VCaP (cell line): ENCODE measurements around the gene CYP2D6.
A peak's percentile ranks its signal among the peaks of the same experiment; 100 is the strongest.

ENCODE experiments used
- H3K27ac ChIP-seq: fragments of 450-650 bp; 2 replicates; pipeline ENCODE4 v1.5.1; 2017
- CTCF ChIP-seq: fragments of 450-650 bp; conservative IDR thresholded peaks from 2 replicates; pipeline ENCODE4 v1.5.1; 2017; ENCODE audit warnings: mild to moderate bottlenecking, moderate library complexity

CYP2D6 gene

GRCh38 chr22:42090596-42091454 lies 39.8 kb downstream of the CYP2D6 start, which contains the start of gene NDUFA6:
Gene NDUFA6, minus strand, starts transcription at chr22:42090772. Its CDS starts 28 bp downstream, at chr22:42090744.
- TF ChIP-seq CTCF: peak; percentile 94
- peak within 1 kb of the TSS; percentile 95 for H3K27ac ChIP-seq

DNA sequence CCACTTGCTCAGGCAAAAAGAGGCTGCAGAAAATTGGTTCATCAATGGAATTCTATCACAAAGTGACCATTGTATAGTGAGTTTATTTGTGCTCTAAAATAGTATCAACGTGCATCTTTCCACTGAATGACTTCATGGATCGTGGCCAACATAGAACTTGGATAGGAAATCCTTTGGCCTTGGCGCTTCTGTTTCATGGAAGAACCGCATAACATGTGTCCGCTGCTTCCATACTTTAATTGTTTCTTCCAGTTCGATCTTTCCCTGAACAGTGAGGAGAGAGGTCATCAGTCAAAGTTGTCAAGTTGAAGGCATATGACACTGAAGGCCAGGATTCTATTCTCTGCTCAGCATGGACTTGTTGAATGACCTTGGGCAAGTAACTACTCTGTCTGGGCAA lies 44.6 kb downstream of the CYP2D6 start:
- no peak for TF ChIP-seq CTCF

GRCh38 chr22:42084874-42085273 lies 45.7 kb downstream of the CYP2D6 start:
- H3K27ac ChIP-seq: no peak overlapping the region
- no peak for TF ChIP-seq CTCF

More for the DNA sequence above, 44.6 kb downstream of the CYP2D6 start:
- no peak overlapping the region for H3K27ac ChIP-seq

GRCh38 chr22:42083119-42083518 lies 47.5 kb downstream of the CYP2D6 start:
- peak overlapping the region; percentile 95 for H3K27ac ChIP-seq
- TF ChIP-seq CTCF: no peak

DNA sequence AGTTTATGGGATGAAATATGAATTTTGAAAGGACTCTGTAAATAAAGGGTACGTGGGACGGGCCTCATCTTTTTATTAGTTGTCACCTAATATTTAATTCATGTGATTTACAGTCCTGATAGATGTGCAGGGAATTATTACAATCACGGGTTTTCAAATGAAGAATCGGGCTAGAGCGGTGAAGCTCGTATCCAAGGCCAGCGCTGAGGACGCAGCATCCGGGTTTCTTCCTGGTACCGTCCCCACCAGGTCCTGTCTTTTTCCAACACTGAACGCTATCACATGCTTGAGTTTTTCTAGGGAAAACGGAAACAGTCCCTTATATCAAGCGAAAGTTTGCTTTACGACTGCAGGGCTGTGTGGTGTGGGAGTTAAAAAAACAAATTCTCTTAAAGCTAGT lies 50.3 kb downstream of the CYP2D6 start:
- no peak for TF ChIP-seq CTCF
- peak overlapping the region; percentile 95 for H3K27ac ChIP-seq

DNA sequence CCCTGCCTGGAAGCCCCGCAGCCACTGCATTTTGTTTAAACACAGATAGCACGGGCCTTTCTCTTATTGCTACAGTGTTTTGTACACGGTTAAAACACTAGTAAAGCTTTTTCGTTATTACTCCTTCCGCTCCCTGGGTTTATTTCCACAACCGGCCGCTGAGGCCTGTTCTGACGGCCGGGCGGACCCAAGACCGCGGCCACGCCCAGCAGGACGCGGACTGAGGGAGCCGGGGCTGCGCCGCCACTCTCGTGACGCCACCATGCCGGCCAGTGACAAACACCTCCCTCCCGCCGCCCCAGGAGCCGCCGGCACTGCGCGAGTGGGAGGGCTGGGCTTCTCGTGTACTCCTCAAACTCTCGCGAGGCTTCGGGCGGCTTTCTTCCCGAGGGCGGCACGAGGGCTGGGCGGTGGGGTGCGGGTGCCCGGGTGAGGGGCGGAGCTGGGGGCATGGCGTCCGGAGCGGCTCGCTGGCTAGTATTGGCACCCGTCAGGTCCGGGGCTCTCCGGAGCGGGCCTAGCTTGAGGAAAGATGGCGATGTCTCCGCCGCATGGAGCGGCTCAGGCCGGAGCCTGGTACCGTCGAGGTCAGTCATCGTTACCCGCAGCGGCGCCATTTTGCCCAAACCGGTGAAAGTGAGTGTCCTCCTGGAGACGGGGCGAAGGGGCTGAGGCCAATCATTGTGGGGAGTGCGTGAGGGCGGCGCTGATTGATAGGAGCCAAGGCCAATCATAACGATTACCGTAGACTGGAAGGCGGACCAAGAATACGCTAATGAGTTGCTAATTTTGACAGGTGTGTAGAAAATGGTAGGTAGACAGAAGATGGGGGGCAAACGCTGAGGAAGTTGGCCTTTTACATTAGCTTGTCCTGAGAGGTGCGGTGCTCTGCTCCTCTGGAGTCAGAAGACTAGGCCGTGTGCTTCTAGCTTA lies 51.0 kb downstream of the CYP2D6 start, which contains the start of gene SMDT1:
TSS of gene SMDT1 (plus strand) at position 382 of the 933 bp plus-strand sequence. CDS start at position 451, 69 bp downstream.
- no peak for TF ChIP-seq CTCF
- peak within 1 kb of the TSS; percentile 95 for H3K27ac ChIP-seq
